T-helper 1 cell treated with Interleukin-12 subunit alpha and Interleukin-12 subunit beta and Interleukin-4 antibody, amounts not matched to agents 30 ng/mL and 1 ng/mL, for 36 hours (primary cell): ENCODE data around the gene EFCAB6. TPM values are rescaled to one million over a fixed set of nuclear protein-coding genes. Genes with fewer than 3 reads are reported as not detected.

ENCODE experiments used
- intact Hi-C: fragments of 100-400 bp; cut with micrococcal nuclease; formaldehyde crosslinking; loops from one replicate; pipeline ENCODE4 v1.15.1; 2024
- total RNA-seq: library from RNA; stranded (reverse); gene quantifications from 2 replicates; pipeline ENCODE4 v1.2.3, GENCODE V29; 2022

EFCAB6 gene
- total RNA-seq, 1 donor from 2014 or later = not detected

DNA sequence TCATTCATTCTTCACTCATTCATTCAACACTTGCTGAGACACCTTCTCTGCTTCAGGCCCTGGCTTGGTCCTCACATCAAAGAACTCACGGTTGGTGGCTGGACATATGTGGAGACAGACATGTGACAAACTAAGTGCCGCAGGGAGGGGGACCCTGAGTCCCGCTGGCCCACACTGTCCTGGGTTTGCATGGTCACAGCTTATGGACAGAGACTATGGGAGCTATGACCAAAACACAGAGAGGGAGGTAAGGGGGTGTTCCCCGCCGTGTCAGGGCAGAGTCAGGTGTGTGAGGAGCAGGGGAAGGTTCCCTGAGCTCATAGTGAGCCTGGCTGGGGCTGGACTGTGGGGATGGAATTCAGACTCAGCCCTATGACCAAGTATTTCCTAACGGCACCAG is 277.2 kb downstream of the EFCAB6 start:
- intact Hi-C loops = no loop called here

DNA sequence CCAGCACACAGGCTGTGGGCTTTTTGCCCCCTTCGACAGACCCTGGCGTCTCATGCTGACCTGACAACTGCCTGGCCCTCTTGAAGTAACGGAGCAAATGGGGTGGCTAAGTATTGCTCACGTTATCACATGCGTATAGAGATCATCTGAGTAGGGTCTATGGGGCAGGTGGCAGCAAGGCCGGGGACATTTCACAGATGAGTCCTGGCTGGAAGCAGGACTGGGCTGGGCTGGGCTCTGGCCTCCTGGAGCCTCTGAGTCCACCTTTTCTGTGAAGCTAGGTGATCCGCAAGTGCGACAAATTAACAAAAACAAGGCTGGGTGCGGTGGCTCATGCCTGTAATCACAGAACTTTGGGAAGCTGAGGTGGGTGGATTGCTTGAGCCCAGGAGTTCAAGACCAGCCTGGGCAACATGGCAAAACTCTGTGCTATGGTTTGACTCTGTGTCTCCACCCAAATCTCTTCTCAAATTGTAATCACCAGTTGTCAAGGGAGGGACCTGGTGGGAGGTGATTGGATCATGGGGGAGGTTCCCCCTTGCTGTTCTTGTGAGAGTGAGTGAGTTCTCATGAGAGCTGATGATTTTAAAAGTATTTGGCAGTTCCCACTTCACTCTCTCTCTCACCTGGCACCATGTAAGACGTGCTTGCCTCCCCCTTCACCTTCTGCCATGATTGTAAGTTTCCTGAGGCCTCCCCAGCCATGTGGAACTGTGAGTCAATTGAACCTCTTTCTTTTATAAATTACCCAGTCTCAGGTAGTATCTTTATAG is 278.3 kb downstream of the EFCAB6 start:
- intact Hi-C loops = no loop called here

DNA sequence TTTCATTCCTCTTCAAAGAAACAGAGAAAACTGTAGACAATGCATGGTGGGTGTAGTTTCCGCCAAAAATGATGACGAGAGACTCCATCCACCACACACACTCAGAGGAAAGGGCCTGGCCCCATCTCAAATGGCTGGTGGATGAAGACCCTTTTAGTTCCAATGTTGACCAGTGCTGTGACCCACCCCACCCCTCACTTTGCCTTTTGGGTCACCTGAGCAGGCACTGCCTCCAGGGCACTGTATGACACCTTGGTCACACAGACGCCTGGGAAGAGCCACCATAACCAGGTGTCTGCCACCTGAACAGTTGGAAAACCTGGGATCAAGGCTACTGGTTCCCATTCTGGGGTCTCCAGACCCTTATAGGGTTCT is 279.0 kb downstream of the EFCAB6 start:
- intact Hi-C loops = no loop called here

- intact Hi-C loops = no loop called here
Observed at GRCh38 chr22:43532301-43533155, 279.6 kb downstream of the EFCAB6 start.

DNA sequence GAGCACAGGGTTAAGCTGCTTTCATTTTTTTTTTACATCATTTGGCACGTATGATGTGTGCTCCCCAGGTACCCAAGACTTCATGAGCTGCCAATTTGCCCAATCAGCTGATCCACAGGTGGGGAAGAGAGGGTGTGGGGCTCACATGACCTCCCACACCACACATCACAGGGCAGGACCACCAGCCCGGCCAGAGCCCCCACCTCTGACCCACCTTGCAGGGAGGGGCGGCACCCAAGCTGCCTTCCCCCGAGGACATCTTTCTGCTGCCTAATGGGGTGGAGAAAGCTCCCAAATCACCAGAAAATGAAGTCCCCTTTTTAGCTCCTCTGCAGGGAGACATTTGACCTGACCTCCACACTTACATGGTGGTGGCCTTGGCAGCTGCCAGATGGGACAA is 280.5 kb downstream of the EFCAB6 start:
- intact Hi-C loops = no loop called here

- intact Hi-C loops = no loop called here
Observed at GRCh38 chr22:43530349-43531201, 281.5 kb downstream of the EFCAB6 start.

GRCh38 chr22:43529934-43530333 is 282.2 kb downstream of the EFCAB6 start:
- intact Hi-C loops = no loop called here

DNA sequence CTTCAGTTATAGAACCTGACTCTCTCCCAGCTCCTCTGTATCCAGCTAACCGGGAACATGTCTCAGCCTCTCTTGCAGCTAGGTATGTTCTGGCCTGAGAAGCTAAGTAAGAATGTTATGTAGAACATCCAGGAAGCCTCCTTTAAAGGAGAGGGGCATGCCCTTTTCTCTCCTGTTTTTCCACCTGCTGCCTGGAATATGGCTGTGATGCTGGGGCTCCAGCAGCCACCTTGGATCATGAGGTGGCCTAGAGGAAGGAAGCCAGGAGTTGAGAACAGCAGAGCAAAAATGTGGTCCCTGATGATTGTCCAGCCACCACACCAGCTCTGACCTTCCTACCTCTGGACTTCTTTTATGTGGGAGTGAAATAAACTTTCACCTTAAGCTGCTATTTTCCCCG is 282.6 kb downstream of the EFCAB6 start:
- intact Hi-C loops = no loop called here

- intact Hi-C loops = no loop called here
Observed at GRCh38 chr22:43528601-43529360, 283.3 kb downstream of the EFCAB6 start.

DNA sequence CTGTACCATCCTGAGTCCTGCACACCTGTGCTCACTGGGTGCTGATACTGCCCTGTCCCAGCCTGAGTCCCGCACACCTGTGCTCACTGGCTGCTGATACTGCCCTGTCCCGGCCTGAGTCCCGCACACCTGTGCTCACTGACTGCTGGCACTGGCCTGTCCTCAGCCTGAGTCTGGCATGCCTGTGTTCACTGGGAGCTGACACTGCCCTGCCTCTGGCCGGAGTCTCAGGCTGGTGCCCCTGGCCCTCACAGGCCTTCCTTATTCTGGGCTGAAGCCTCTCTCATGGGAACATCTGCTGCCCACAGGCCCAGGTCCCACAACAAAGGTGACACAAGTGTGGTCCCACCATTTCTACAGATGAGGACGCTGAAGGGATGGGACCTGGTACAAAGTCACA is 285.2 kb downstream of the EFCAB6 start:
- intact Hi-C loops = no loop called here

GRCh38 chr22:43526117-43526655 is 285.9 kb downstream of the EFCAB6 start:
- intact Hi-C loops = no loop called here

- intact Hi-C loops = no loop called here
Observed at GRCh38 chr22:43521716-43522115, 290.4 kb downstream of the EFCAB6 start.

DNA sequence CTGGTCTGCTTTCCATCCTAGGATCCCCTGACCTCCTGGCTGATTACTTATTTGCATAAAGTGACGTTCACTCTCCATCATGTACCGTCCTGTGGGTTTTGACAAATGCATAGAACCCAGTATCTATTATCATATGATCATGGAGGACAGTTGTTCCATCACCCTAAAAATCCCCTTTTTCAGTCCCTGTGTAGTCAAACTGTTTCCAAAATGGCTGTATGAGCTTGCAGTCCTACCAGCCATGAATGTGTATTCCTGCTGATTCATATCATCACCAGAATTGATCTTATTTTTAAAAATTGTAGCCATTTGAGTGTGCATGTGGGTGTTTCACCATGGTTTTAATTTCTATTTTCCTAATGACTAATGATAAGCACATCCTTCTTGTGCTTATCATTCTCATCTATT is 291.5 kb downstream of the EFCAB6 start:
- intact Hi-C loops = no loop called here

DNA sequence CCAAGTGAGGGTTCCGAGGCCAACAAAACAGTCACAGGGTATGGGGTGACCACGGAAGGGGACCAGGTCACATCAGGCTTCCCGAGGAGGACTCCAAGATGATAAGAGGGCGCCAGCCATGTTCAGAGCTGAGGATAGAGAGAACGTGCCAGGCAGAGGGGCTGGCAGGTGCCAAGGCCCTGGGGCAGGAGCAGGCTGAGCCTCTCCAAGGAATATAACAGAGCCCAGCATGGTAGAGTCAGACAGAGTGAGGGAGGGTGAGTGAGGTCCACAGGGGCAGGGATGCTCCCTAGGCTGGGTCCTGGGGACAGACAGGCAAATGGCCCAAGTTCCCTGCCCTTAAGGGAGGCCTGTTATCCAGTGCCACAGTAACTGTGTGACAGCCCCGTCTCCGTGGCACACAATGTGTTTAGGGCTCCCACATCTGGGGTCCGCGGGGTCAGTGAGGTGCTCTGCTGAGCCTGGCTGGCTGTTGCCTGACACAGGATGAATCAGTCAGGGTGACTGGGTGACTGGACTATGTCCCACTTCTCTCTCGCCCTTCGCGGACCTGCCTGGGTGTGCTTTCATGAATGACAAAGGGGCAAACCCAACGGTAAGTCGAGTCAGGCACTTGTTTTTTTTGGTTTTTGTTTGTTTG is 295.0 kb downstream of the EFCAB6 start:
- intact Hi-C loops = no loop called here

- intact Hi-C loops = no loop called here
Observed at GRCh38 chr22:43516386-43516785, 295.7 kb downstream of the EFCAB6 start.

DNA sequence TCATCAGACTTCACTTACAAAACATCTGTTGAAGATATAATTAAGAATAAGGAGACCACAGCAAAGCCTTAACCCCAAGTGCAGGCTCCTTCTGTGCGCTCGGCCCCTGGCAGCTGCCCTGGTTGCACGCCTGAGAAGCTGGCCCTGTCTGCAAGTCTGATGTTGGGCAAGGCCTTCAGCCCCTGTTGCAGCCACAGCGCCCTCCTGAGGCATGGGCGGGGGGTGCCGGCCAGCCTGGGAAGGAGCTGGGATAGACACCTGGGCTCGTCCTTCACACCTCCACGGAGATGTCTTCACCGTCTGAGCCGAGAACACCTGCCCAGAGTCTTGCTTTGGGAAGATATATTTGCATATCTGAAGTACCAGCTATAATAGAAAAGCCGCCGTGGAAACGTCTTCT is 296.2 kb downstream of the EFCAB6 start:
- intact Hi-C loops = no loop called here

DNA sequence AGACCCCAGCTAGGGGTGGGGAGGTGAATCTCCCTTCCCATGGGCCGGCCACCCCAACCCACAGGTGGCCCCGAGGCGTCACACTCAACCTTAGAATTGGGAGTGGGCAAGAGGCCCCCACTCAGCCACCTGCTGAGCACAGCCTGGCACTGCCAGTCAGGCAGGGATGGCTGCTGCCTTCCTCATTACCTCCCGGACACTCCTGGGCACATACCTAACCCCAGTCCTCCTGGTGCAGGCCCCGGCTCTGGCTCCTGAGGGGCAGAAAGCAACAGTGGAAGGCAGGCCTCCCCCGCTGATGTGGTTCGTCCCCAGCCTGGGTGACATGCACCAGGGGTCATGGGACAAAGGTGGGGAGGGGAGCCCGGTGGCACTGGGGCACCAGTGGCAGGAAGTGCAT is 296.7 kb downstream of the EFCAB6 start:
- intact Hi-C loops = no loop called here

GRCh38 chr22:43514476-43515157 is 297.5 kb downstream of the EFCAB6 start:
- intact Hi-C loops = no loop called here

- intact Hi-C loops = no loop called here
Observed at GRCh38 chr22:43512279-43512678, 299.8 kb downstream of the EFCAB6 start.
